GM23338 (cell line): ENCODE measurements around the gene TMEM185B.

ENCODE experiments used
- CREB1 ChIP-seq: fragments of 250-450 bp; sonication (Bioruptor Pico); IDR thresholded peaks from 2 replicates; pipeline ENCODE4 v1.5.0; 2020; ENCODE audit warnings: low read depth, mild to moderate bottlenecking, moderate library complexity
- EZH2 ChIP-seq: fragments of 200-600 bp; sonication (generic); IDR thresholded peaks from one replicate; pipeline ENCODE4 v1.8.0; 2017; ENCODE audit warnings: antibody characterized with exemption, mild to moderate bottlenecking, low read depth; ENCODE audit not compliant: unreplicated experiment
- EZH2phosphoT487 ChIP-seq: fragments of 200-600 bp; sonication (generic); IDR thresholded peaks from one replicate; pipeline ENCODE4 v1.8.1; 2018; ENCODE audit warnings: antibody characterized with exemption; ENCODE audit not compliant: unreplicated experiment
- JUNB ChIP-seq: IDR thresholded peaks from one replicate; pipeline ENCODE4 v1.6.1; 2016; ENCODE audit warnings: antibody characterized with exemption; ENCODE audit not compliant: unreplicated experiment
- NANOG ChIP-seq: IDR thresholded peaks from 2 replicates; pipeline ENCODE4 v1.6.1; 2016; ENCODE audit warnings: antibody characterized with exemption, borderline replicate concordance
- POLR2AphosphoS5 ChIP-seq: IDR thresholded peaks from 2 replicates; pipeline ENCODE4 v1.6.1; 2016; ENCODE audit warnings: antibody characterized with exemption, low read depth
- STAT1 ChIP-seq: IDR thresholded peaks from one replicate; pipeline ENCODE4 v1.6.1; 2016; ENCODE audit warnings: antibody characterized with exemption; ENCODE audit not compliant: unreplicated experiment
- ZNF114 ChIP-seq: fragments of 250-450 bp; sonication (Bioruptor Pico); IDR thresholded peaks from 2 replicates; pipeline ENCODE4 v1.5.0; 2020; ENCODE audit warnings: mild to moderate bottlenecking, moderate library complexity
- ZNF331 ChIP-seq: fragments of 250-450 bp; sonication (Bioruptor Pico); IDR thresholded peaks from 2 replicates; pipeline ENCODE4 v1.5.0; 2020; ENCODE audit warnings: low read depth, mild to moderate bottlenecking, moderate library complexity
- TF ChIP-seq, protein P1 (sequence below), 2 experiments: fragments of 200-600 bp in 1 of 2; sonication (generic) in 1 of 2; conservative IDR thresholded peaks; 2 replicates each; pipeline versions ENCODE4 v1.5.1 to v1.6.1; 2016 to 2017; ENCODE audit warnings: antibody characterized with exemption in 2 of 2, low read depth in 2 of 2, mild to moderate bottlenecking in 2 of 2, moderate library complexity in 1 of 2
- TF ChIP-seq, protein P2 (sequence below): IDR thresholded peaks from one replicate; pipeline ENCODE4 v1.6.1; 2018; ENCODE audit warnings: antibody characterized with exemption; ENCODE audit not compliant: unreplicated experiment

DNA sequence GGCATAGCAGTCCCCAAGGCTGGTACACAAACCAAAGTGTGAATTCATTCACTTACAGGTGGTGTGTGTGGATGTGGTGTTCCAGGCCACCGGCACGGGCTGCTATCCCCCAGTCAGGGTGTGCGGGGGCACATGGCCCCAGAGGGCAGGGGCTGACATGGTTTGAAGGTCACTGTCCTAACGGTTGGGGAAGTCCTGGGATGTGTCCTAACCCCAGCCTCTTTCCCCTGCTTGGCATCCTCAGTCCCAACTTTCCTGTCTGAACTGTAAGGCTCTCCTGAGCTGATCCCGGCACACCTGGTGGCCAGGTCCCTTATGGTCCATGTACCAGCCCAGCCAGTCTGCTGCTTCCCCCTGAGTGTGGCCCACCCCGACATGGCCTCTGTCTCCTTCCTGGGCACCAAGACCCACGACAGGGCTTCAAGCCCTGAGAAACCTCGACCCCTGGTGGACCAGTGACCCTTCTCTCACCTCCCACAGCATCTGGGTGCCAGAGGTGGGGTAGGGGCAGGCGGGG, 2.4 kb upstream of the TMEM185B start:
- TF ChIP-seq, protein P1, sequence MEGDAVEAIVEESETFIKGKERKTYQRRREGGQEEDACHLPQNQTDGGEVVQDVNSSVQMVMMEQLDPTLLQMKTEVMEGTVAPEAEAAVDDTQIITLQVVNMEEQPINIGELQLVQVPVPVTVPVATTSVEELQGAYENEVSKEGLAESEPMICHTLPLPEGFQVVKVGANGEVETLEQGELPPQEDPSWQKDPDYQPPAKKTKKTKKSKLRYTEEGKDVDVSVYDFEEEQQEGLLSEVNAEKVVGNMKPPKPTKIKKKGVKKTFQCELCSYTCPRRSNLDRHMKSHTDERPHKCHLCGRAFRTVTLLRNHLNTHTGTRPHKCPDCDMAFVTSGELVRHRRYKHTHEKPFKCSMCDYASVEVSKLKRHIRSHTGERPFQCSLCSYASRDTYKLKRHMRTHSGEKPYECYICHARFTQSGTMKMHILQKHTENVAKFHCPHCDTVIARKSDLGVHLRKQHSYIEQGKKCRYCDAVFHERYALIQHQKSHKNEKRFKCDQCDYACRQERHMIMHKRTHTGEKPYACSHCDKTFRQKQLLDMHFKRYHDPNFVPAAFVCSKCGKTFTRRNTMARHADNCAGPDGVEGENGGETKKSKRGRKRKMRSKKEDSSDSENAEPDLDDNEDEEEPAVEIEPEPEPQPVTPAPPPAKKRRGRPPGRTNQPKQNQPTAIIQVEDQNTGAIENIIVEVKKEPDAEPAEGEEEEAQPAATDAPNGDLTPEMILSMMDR (conservative IDR thresholded peaks at IDR 0.05; ENCODE audit: low read depth in 2 of 2) = no peak
- TF ChIP-seq JUNB = no peak
- TF ChIP-seq POLR2AphosphoS5 = no peak
- TF ChIP-seq EZH2 = no peak
- TF ChIP-seq ZNF331 (CRISPR knock-in tag) = no peak
- TF ChIP-seq, protein P2, sequence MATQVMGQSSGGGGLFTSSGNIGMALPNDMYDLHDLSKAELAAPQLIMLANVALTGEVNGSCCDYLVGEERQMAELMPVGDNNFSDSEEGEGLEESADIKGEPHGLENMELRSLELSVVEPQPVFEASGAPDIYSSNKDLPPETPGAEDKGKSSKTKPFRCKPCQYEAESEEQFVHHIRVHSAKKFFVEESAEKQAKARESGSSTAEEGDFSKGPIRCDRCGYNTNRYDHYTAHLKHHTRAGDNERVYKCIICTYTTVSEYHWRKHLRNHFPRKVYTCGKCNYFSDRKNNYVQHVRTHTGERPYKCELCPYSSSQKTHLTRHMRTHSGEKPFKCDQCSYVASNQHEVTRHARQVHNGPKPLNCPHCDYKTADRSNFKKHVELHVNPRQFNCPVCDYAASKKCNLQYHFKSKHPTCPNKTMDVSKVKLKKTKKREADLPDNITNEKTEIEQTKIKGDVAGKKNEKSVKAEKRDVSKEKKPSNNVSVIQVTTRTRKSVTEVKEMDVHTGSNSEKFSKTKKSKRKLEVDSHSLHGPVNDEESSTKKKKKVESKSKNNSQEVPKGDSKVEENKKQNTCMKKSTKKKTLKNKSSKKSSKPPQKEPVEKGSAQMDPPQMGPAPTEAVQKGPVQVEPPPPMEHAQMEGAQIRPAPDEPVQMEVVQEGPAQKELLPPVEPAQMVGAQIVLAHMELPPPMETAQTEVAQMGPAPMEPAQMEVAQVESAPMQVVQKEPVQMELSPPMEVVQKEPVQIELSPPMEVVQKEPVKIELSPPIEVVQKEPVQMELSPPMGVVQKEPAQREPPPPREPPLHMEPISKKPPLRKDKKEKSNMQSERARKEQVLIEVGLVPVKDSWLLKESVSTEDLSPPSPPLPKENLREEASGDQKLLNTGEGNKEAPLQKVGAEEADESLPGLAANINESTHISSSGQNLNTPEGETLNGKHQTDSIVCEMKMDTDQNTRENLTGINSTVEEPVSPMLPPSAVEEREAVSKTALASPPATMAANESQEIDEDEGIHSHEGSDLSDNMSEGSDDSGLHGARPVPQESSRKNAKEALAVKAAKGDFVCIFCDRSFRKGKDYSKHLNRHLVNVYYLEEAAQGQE = no peak
- TF ChIP-seq CREB1 (CRISPR knock-in tag) = no peak
- TF ChIP-seq NANOG = no peak
- TF ChIP-seq EZH2phosphoT487 = no peak
- no peak for TF ChIP-seq STAT1
- TF ChIP-seq ZNF114 = no peak
